Stimulated activated CD8-positive, alpha-beta memory T cell treated with anti-CD3 and anti-CD28 coated beads, Interleukin-7, amount 100 ng/mL, for 1 hour (primary cell): ENCODE results near the gene EIF1B.
A peak's percentile ranks its signal among the peaks of the same experiment; 100 is the strongest.

Experiments
- DNase-seq, 2 donors: peaks; one replicate each; pipeline ENCODE4 v3.0.0-alpha.2; 2020; ENCODE audit warnings: low read depth in 2 of 2

EIF1B gene

DNA sequence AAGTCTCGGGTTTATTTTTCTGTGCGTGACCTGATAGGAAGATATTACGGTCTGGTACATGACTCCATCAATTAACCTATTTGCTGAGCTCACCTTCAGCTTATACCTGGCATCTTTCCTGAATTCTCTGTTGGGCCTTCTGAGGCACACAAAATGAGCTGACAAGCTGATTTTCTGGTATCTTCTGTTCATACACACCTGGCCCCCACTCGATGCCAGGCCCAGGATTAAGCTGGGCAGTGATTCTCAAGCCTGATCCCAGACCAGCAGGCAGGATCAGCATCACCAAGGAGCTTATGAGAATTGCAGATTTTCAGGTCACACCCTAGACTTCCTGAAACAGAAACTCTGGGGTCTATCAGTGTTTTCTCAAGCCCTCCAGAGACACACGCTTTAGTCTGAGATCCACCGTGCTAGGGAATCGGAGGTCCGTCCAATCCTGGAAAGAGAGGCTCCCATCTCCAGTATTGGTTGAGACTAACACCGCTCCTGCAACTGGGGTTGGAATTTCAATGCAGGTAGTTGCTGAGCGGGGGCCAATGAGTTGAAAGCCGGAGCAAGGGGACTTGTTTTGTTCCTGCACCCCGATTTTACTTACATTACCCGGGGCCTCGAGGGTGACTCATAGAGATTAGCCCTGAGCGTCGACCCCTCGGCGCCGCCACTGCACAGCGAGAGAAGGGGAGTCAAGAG, 636 bp upstream of the EIF1B start:
- DNase-seq = no peak

DNA sequence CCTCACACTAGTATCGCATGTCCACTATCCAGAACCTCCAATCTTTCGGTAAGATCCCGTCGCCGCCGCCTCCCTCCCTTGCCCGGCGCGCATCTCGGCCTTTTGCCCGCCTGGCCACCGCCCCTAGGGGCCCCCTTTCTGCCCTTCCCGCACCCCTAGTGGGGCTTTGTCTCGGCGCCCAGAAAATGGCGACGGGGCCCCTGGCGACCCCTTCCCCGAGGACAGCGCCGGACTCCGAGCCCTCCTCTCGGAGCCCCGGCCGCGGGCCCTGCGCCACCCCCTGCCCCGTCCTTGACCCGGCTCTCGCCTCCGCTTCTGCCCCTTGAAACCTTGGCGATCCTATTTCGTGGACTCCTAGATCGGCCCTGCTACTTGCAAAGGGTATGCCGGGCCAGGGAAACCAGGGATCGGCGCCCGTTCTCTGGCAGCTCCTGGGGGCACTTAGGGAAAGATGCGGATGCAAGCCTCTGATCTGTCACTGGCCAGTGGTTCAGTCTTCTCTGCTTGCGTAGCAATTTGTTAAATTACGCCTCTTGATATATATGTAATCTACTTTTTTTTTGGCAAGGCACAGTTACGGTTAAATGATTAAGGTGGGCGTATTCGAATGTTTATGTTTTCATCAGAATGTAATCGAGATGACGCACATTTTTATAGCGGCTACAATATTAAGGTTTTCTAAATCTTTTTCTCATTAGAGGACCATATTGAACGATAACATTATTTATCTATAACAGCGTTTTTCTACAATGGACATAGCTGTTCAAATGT, 603 bp downstream of the EIF1B start:
- DNase-seq = no peak

DNA sequence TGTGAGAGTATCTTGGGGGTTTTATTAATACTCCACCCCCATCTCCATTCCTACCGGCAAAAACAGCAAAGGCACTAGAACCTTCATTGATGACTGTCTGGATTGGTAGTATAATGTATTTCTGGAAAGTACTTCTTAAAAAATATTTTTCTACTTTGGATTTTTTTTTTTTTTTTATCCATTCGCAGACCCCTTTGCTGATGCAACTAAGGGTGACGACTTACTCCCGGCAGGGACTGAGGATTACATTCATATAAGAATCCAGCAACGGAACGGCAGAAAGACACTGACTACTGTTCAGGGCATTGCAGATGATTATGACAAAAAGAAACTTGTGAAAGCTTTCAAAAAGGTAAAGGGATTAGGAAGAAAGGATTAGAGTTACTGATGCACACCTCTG, 1.2 kb downstream of the EIF1B start:
- no peak for DNase-seq

DNA sequence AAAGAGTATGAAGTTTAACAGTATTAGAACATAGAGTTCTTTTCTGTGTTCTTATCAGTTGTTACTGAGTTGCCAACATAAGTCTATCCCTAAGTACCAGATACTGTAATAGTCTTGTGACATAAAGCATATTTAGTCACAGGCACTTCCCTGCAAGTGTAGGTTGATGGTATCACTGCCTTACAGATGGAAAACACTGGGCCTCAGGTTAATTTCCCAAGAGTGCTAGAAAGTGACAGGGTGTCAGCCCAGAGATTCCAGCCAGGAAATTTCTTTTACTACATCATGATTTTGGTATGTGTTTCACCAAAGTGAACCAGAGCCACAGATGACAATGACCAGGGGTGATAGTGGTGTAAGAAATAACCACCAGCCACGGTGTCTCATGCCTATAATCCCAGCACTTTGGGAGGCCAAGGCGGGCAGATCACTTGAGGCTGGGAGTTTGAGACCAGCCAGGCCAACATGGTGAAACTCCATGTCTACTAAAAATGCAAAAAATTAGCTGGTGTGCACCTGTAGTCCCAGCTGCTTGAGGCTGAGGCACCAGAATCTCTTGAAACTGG, 3.2 kb downstream of the EIF1B start:
- DNase-seq = no peak

DNA sequence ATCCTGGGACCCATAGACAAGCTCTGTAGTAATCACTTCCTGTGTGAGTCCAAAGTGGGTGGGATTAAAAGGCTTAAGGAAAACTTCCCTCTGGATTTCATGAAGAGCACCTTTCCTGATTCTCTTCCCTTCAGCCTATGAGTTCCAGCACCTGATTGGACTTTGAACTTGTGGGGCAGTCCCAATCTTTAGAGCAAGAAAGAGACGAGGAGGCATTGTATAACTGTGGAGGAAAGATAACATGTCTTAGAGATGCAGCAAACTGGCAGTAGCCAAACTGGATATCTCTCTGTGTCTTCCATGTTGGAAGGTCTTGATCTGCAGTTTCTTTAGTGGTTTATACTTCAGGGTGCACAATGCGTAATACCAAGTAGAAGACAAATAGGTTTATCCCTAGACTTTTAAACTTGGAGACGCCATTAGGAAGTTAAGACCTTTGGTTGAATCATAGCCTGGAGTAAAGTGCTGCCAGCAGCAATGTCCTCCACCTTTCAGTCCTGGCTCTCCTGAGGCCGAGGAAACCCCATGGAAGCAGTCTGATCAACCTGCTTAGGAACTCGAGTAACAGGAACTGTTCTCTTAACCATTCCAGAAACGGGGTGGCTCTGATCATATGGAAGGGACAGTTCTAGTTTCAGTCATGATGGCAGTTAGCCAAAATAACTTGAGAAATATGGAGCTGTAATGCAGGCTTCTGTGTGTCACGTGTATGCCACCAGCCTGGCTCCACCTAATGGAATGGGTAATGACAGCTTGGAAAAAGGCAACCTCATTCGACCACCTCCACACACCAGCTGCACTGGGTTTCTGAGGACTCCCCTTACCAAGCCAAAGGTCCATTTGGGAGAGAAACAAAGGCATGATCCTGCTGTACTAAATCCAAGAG, 4.7 kb downstream of the EIF1B start:
- no peak for DNase-seq

DNA sequence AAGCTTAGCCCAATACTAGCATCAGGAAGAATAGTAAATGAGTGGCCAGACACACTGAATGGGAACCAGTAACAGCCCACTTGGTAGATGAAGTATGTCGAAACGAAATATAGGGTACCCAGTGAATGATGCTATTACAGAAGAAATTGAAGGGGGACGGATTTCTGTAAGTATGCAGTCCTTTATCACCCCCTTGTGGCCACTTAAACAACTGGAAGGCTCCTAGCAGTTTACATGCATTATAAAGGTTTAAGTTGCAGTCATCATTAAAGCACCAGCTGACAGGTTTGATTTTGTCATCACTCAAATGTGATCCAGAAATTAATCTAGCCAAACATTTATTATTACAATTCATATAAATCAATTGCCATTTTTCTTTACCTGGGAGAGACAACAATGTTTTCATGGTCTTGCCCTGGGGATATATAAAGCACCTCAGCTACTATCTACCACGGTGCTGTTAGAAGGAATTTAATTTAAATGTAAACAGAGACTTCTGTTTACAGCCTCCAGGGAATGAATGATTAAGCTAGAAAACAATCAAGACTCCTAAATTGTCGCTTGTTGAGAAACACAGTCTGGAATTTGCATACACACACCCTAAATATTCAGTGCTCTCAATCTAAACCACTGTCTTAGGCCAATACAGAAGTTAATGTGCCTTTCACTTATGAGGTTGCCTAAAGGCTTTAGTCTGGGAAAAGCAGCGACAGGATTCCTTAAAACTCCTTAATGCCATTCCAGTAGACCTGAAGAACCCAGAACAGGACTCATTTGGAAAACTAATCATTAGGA, 7.8 kb downstream of the EIF1B start:
- peak in 1 of 2 donors; percentile 19 for DNase-seq

DNA sequence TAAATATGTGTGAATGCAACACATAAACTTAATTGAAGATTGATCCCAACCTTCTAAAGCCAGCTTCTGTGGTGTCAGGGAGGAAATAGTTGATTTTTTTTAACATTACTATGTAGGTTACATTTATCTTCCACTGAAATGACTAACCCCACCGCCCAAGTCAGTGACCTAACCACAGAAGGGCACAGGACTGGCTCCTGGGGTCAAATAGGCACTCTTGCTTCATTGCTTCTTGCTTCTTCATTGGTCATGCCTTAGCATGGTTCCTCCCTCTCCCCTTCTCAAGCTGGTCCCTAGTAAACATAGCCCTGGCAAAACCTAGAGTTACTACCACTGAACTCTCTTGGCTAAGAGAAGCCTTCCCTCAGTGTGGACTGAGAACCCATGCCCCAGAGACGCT, 12.3 kb downstream of the EIF1B start:
- DNase-seq = no peak

DNA sequence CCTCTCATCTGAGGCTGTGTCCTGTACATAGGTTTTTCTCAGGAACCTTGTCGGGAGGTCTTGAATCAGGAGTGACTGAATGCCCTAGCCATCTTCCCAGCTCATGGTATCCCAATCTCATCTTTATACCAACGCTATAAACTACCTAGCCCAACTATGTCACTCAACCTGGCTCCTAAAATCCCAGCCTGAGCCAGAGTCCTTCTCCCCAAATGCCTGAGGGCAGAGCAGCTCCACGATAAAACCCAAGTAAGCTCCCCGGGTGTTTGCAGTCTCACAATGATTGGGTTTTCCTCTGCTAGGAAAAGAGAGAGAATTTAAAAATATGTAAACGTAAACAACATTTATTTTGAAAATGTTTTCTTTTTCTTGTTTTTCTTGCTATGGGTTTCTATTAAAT, 14.4 kb downstream of the EIF1B start:
- no peak for DNase-seq

DNA sequence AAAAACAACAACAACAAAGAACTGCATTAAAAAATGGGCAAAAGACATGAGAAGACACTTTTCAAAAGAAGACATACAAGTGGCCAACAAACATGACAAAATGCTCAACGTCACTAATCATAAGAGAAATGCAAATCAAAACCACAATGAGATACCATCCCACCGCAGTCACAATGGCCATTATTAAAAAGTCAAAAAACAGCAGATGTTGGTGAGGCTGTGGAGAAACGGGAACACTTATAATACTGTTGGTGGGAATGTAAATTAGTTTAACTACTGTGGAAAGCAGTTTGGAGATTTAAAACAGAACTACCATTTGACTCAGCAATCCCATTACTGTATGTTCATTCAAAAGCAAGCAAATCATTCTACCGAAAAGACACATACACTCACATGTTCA, 15.1 kb downstream of the EIF1B start:
- DNase-seq = no peak

DNA sequence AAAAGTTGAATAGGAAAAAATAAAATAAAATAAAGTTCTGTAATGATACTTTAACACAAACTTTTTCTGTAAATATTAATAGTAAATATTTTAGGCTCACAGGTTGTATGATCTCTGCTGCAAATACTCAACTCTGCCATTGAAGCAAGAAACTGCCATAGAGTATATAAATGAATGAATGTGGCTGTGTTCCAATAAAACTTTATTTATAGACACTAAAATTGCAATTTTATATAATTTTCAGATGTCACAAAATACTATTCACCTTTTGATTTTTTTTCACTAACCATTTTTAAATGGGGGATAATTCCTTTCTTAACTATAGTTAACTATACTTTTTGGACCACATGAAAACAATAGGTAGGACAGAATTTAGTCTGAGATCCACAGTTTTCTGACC, 16.0 kb downstream of the EIF1B start:
- no peak for DNase-seq

DNA sequence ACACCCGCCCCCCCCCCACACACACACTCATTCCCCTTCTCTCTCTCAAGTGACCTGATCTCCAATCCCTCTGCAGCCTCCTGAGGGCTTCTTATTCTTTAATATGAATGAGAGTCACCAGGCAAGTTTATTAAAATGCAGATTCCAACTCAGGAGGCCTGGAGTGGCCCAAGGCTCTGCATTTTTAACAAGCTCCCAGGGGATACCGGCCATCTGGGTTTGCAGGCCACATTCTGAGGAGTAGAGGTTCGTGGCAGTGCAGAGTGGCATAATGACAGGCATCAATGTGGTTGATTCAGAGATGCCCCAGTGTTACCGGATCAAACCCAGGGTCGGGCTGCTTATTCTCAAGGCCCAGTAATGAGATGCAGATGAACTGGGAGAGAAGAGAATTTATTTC, 18.9 kb downstream of the EIF1B start:
- no peak for DNase-seq

DNA sequence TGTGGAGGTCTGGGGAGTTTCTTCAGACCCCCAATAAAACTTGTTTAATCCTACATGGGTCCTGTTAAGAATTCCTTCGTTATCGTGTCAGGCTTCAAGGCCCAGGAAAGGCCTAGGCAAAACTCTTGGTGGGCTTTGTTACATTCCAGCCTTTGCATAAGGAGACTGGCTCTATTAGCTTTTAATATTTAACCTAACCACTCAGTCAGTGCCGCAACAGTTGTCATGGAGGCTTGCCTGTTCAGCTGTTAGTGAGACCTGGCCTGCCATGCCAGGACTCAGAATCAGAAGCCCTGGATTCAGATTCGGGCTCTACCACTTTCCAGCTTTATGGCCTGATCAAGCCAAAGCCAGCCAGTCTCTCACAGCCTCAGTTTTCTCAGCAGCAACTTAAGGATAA, 19.6 kb downstream of the EIF1B start:
- no peak for DNase-seq

DNA sequence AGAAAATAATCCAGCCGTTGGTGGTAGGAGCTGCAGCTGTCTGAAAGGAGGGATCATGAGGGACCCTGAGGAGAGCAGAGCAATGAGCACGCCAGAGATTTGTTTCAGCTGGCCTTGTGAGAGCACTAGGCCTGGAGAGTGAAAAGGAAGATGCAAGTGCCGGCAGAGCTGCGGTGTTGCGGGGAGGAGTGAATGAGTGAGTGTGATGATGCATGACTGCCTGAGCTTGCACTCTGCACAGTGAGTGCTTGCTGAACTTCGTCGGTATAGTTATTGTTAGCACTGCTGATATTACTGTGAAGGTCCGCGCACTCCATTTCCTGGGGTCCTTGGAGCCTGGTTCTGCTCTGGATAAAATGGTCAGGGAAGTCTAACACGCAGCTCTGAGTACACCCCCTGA, 23.2 kb downstream of the EIF1B start:
- no peak for DNase-seq

DNA sequence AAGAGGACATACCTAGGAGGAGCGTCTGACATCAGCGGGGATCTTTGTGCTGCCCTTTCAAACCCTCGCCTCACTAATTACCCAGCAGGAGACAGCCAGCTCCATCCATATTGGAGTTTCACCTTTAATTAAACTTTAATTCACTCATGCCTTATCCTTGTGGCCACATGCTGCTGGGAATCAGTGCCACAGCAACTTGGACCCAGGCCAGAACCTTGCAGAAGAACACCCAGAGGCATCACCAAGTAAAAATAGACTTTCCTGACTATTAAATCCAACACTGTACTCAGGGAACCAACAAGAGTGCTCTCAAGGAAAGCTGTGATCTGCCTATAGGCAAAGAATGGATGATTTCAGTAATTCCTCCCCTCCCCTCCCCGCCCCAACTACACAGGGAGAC, 23.9 kb downstream of the EIF1B start:
- DNase-seq = no peak

DNA sequence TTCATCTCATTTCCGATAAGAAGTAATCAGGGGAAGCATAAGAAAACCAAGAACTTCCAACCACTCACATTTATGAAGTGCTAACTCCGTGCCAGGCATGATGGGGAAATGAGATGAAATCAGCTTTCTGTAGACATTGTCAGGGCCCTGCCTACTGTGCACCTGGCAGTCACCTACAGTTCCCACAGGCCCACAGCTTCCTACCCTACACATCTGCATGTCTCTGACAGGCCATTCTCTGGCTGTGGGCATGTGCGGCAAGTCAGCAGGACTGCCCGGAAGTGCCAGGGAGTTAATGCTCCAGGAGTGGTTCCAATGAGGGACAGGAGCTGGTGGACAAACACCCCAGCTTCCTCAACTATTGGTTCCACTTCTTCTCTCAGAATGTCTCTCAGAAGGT, 24.3 kb downstream of the EIF1B start:
- no peak for DNase-seq

DNA sequence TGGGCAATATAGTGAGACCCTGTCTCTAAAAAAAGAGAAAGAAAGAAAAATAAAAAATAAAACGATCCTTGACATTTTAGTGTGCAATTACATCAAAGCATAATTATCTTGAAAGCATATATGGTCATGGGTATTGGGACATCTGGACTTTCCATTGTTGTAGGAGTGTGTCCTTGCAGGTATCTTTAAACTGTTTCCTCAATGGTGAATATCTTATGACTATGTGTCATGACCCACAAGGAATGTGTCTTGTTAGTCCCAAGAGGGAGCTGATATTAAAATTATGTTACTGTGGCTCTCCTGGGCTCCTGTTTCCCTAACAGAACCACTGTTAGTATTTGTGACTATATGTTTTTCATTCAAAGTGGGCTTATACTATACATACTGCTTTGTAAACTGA, 26.6 kb downstream of the EIF1B start:
- DNase-seq = no peak

DNA sequence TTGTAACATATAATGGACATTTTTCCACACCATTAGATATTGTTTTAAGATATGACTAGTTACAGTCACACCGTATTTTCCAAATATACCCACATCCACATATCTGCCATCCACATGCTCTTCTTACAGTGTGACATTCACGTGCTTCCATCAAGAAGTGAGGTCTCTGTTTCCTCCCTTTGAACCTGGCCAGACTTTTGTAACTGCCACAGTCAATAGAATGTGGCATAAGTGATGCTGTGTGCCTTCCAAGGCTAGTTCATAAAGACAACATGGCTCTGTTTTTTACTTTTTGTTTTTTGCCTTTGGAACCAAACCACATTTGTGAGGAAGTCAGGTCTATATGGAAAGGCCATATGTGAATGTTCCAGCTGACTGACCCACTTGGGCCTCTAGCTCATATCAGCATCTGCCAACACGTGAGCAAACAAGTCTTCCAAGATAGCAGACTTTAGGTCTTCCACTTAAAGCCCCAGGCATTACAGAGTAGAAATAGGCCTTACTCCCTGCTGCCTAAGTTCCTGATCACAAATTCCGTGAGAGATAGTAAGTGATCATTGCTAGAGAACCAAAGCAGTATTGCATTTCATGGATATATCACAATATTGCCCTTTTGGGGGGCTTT, 27.1 kb downstream of the EIF1B start:
- no peak for DNase-seq

DNA sequence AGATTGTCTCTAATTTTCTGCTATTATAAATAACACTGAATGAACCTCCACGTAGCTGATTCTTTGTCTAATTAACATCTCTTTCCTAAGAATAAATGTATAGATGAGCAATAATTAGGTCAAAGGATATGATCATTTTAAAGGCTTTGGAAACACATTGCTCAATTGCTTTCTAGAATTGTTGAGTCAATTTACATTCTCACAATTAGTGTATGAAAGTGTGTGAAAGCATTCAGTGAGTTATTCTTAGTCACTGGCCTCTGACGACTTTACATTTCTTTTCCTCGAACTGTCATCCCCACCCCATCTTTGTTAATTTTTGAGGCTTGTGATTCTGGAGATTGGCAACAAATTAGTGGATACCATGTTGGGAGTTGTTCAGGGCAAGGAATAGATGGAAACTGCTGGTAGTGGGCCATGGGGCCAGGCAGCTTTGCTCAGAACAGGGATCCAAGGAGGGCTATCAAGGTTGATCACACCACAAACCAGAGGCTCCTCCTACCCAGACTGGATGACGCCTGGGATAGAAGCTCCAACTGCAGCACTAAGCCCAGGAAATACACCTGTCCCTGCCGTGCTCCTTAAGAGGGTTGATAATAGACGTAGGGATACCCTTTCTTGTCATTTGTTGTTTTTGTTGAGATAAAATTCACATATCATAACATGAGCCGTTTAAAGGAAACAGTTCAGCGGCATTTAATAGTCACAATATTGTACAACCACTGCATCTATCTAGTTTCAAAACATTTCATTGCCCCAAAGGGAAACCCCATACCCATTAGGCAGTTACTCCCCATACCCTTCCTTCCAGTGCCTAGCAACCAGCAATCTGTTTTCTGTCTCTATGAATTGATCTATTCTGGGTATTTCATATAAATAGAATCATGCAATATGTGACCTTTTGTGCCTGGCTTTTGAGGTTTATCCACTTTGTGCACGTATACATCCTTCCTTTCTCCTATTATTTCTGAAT, 27.9 kb downstream of the EIF1B start:
- DNase-seq = no peak

DNA sequence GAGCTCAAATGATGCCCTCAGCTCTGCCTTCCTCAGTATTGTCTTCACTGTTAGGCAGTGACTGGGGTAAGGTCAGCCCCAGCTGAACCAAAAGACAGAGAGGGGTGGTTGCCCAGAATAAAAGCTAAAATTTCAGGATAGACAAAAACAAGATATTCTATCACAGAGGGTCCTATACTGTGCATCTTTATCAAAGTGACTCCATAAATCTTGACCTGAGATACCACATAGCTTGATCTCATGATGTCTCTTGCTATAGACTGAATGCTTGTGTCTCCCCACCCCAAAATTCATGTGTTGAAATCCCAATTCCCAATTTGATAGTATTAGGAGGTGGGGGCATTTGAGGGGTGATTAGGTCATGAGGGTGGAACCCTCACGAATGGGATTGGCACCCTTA, 30.4 kb downstream of the EIF1B start:
- no peak for DNase-seq
